Upper lobe of right lung (tissue), 1 donor: ENCODE data around the gene SERAC1. TPM values are rescaled to one million over a fixed set of nuclear protein-coding genes. Genes with fewer than 3 reads are reported as not detected.

Experiments
- ATAC-seq: fragments of 200-7000 bp; cut with Tn5 transposase; one replicate; pipeline ENCODE4 v1.9.1; 2020; ENCODE audit warnings: mild to moderate bottlenecking, moderate library complexity
- DNase-seq: peaks from one replicate; pipeline ENCODE4 v3.0.0-alpha.2; 2020
- H3K27ac ChIP-seq: fragments of 200-600 bp; one replicate; pipeline ENCODE4 v1.8.0; 2022
- H3K27me3 ChIP-seq: fragments of 200-600 bp; one replicate; pipeline ENCODE4 v1.8.0; 2022; ENCODE audit warnings: mild to moderate bottlenecking
- H3K36me3 ChIP-seq: fragments of 200-600 bp; one replicate; pipeline ENCODE4 v1.8.0; 2022
- H3K4me1 ChIP-seq: fragments of 200-600 bp; one replicate; pipeline ENCODE4 v1.8.0; 2022
- H3K4me3 ChIP-seq: fragments of 200-600 bp; one replicate; pipeline ENCODE4 v1.8.0; 2022; ENCODE audit warnings: mild to moderate bottlenecking
- H3K9me3 ChIP-seq: fragments of 200-600 bp; one replicate; pipeline ENCODE4 v1.8.0; 2022
- intact Hi-C: fragments of 100-400 bp; cut with DNase I; formaldehyde crosslinking; loops from one replicate; pipeline ENCODE4 v1.11.0; 2022
- total RNA-seq: library from RNA; stranded (reverse); fragmentation: NEBNext Ultra II Directional; extraction: Animal tissue kit (Norgen Biotek cat#: 25700); gene quantifications from one replicate; pipeline ENCODE4 v1.2.1, GENCODE V29; 2021
- TF ChIP-seq, protein P1 (sequence below): fragments of 200-600 bp; IDR thresholded peaks from one replicate; pipeline ENCODE4 v1.8.0; 2022; ENCODE audit warnings: antibody characterized with exemption
- donor health status: DM: no; HTN: yes; CAD: no; lungs with severe emphysema.

Gene SERAC1
- total RNA-seq, 1 donor from 2014 or later, result 7.5 TPM

DNA sequence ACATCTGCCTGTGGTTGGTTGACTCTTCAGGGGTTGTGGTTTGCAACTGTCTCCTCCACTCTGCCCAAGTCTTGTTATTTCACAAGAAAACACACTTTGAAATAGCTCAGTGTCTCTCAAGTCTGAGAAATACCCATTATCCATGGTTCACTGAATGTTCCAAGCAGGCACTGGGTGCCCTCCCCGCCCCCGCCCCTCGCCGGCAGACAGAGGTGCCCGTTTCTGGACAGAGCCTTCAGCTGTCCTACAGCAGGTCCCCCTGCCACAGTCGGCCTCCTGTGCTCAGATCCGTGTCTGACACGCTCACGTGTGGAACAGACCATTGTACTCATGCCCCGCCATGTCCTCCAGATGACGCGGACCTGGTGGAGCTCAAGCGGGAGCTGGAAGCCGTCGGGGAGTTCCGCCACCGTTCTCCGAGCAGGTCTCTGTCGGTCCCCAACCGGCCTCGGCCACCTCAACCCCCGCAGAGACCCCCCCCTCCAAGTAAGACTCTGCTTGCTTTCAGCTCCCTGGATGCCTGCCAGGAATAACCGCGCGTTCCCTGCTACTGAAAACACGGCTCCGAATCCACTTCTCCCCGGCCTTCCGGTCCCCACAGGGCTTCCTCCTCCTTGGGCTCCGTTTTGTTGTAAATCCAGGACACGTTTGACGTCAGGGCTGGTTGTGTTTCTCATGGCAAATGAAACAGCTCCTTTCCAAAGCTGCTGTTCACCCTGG, 81.4 kb downstream of the SERAC1 start:
- no peaks in the 10 kb centered on the region for H3K9me3 ChIP-seq
- DNase-seq, result no peak
- TF ChIP-seq, protein P1, sequence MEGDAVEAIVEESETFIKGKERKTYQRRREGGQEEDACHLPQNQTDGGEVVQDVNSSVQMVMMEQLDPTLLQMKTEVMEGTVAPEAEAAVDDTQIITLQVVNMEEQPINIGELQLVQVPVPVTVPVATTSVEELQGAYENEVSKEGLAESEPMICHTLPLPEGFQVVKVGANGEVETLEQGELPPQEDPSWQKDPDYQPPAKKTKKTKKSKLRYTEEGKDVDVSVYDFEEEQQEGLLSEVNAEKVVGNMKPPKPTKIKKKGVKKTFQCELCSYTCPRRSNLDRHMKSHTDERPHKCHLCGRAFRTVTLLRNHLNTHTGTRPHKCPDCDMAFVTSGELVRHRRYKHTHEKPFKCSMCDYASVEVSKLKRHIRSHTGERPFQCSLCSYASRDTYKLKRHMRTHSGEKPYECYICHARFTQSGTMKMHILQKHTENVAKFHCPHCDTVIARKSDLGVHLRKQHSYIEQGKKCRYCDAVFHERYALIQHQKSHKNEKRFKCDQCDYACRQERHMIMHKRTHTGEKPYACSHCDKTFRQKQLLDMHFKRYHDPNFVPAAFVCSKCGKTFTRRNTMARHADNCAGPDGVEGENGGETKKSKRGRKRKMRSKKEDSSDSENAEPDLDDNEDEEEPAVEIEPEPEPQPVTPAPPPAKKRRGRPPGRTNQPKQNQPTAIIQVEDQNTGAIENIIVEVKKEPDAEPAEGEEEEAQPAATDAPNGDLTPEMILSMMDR, result no peak
- peak overlapping the region; percentile 25 for H3K27ac ChIP-seq
- no peak overlapping the region for H3K4me3 ChIP-seq
- ATAC-seq, result peak; percentile 51
- no peaks in the 10 kb centered on the region for H3K36me3 ChIP-seq
- no peaks in the 10 kb centered on the region for H3K27me3 ChIP-seq
- H3K4me1 ChIP-seq, result no peaks in the 10 kb centered on the region
- intact Hi-C loops, result no loop called here

DNA sequence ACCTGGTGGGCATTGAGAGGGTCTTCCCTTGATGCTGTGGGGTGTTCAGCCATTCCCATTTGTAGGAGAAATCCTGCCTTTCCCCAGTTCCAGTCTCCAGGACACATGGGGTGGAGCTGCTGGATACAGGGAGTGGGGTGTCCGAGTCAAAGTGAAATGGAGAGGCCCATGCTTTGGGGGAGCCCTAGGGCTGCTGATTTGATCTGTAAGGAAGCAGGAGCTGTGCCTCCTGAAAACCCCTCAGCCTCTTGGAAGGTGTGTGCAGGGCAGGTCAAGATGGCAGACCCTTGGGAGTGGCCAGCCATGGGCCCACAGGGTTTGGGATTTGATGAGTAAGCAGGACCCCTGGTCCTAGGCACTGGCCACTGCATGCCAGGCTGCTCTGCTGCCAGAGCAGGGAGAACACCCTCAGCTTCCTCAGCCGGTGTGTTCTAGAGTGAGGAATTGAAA, 82.0 kb downstream of the SERAC1 start:
- DNase-seq (no peak), ATAC-seq (peak; percentile 60)
- Histone ChIP-seq H3K9me3 (no peaks in the 10 kb centered on the region), H3K4me3 (no peak overlapping the region), H3K4me1 (no peaks in the 10 kb centered on the region), H3K27ac (no peak overlapping the region), H3K27me3 (no peaks in the 10 kb centered on the region), H3K36me3 (no peaks in the 10 kb centered on the region)
- intact Hi-C loops, result no loop called here
- TF ChIP-seq, protein P1, result no peak

DNA sequence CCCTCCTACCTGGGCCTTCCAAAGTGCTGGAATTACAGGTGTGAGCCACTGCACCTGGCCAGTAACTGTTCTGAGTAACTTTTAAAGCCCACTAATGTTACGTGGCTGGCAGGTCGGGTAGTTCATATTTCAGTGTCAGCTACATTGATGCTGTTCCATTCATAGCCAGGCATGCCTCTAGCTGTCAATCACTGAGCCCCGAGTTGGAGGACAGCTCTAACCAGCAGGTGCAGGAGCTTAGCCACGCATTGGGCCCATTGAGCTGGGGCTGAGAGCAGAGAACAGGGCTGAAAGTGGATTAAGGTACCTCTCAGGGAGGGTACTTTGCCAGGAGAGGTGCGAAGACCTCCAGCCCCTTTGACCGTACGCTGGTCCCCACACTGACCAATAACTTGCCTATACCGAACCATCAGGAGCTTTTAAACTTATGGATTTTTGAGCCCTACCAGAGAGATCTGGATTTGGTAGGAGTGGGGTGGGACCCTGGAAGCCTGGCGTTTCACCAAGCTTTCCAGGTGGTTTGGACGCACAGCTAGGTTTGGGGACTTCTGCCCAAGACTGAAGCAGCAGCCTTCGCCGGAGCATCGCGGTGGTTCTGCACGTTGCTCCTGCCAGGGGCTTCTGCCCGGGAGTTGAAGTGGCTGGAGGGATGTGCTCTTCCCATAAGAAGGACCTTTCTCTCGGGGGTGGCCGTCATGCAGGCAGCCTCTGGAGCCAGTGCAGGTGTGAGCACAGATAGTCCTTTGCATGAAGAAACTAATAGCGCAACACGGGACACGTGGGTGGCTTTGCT, 82.6 kb downstream of the SERAC1 start:
- intact Hi-C loops, result no loop called here
- no peak for ATAC-seq

DNA sequence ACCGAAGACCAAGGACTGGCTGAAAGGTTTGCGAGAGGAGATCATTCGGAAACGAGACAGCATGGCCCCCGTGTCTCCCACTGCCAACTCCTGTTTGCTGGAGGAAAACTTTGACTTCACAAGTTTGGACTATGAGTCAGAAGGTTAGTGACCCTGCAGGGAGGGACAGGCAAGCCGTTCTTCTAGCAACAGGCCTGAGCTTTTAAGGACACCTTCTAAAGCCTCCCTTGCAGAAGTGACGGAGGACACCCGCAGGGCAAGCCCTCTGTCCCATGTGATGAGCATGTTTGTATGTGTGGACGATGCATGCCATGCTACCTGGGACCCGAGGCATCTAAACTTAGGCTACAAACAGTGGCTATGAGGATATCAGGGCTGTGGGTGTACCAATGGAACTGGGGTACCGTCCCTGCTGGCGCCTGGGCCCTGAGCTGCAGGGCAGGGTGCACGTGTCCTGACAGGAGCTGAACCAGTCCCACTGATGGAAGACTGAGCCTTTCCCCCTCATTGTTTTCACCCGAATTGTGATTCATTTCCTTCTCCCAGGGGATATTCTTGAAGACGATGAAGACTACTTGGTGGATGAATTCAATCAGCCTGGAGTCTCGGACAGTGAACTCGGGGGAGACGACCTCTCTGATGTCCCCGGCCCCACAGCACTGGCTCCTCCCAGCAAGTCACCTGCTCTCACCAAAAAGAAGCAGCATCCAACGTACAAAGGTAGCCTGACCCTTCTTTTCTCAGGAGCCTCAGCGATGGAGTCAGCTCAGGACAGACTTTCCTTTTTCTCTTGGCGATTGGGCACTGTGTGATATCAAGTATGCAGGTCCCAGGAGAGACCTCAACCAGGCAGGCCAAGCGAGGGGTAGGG, 84.4 kb downstream of the SERAC1 start:
- Histone ChIP-seq H3K4me3 (no peak overlapping the region), H3K9me3 (no peaks in the 10 kb centered on the region), H3K27ac (no peak overlapping the region), H3K36me3 (peaks cover 5% of the 10 kb centered on the region), H3K27me3 (no peaks in the 10 kb centered on the region), H3K4me1 (no peaks in the 10 kb centered on the region)
- ATAC-seq (no peak), DNase-seq (no peak)
- TF ChIP-seq, protein P1, result no peak
- intact Hi-C loops, result no loop called here

More for the DNA sequence above, 82.6 kb downstream of the SERAC1 start:
- H3K27ac ChIP-seq, result no peak overlapping the region
- H3K9me3 ChIP-seq, result no peaks in the 10 kb centered on the region
- H3K36me3 ChIP-seq, result no peaks in the 10 kb centered on the region
- TF ChIP-seq, protein P1, result no peak
- no peak for DNase-seq
- H3K4me1 ChIP-seq, result no peaks in the 10 kb centered on the region
- no peak overlapping the region for H3K4me3 ChIP-seq
- no peaks in the 10 kb centered on the region for H3K27me3 ChIP-seq

DNA sequence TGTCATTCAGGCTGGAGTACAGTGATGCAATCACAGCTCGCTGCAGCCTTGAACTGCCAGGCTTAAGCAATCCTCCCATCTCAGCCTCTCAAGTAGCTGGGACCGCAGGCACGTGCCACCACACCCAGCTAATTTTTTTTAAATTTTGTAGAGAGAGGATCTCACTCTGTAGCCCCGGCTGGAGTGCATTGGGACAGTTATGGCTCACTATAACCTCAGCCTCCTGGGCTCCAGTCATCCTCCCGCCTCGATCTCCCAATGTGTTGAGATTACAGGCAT, 86.5 kb downstream of the SERAC1 start:
- Histone ChIP-seq H3K27ac (no peak overlapping the region), H3K4me3 (no peak overlapping the region), H3K9me3 (no peaks in the 10 kb centered on the region), H3K4me1 (no peaks in the 10 kb centered on the region), H3K36me3 (peaks cover 12% of the 10 kb centered on the region), H3K27me3 (no peaks in the 10 kb centered on the region)
- DNase-seq (no peak), ATAC-seq (peak; percentile 54)
- intact Hi-C loops, result no loop called here
- TF ChIP-seq, protein P1, result no peak
